ENCODE measurements around the gene GNS. TPM values are rescaled to one million over a fixed set of nuclear protein-coding genes. Genes with fewer than 3 reads are reported as not detected.
"Not testable (repeated sequence)": the region's sequence is repeated elsewhere in the genome, so short reads cannot be mapped to it uniquely, and the experiment has no call there.

GNS gene
- 86.6 TPM for total RNA-seq
- long read RNA-seq, full-length matches to known transcripts, result 50 of 83 reads
- long read RNA-seq, partial matches to known transcripts, result 9 of 83 reads
- long read RNA-seq, other reads (novel, unspliced or antisense), result 24 of 83 reads

DNA sequence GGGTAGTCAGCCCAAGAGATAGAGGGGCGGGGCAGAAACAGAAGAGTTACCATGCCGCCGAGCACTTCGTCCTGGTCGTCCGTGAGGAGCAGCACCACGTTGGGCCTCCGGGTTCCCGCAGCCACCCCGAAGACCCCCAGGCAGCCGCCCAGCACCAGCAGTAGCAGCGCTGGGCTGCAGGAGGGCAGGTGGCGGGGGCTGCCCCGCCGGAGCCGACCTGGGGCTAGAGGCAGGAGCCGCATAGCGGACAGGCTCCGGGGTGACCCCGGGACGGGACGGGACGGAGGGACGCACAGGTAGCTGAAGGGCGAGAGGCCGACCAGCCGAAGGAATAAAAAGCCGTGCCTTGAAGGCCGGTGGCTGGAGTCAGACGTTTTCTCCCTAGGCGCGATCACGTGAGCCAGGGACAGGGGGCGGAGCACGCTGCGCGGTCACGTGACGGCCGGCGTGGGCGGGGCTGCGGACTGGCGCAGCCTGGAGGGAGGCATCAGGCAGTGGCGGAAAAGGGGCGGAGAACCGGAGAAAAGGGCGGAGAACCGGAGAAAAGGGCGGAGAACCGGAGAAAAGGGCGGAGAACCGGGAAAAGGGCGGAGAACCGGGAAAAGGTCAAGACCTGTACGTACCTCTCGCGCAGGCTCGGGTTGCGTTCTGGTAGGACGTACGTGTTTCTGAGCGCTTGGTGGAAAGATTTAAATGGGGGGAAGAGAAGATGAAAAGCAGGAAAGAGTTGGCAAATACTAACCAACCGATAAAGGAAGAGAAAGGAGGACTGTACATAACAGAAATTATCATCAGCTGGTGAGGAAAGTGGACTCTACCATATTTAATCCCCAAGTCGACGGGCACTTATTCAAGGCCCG, at the start of gene GNS:
GNS (minus strand) TSS at position 372 of the 860 bp plus-strand sequence; CDS start at position 242, 130 bp downstream.
- intact Hi-C loops (cut with DNase I), result no loop called here
- DNase-seq (ENCODE audit: low spot score), result peak; percentile 99

DNA sequence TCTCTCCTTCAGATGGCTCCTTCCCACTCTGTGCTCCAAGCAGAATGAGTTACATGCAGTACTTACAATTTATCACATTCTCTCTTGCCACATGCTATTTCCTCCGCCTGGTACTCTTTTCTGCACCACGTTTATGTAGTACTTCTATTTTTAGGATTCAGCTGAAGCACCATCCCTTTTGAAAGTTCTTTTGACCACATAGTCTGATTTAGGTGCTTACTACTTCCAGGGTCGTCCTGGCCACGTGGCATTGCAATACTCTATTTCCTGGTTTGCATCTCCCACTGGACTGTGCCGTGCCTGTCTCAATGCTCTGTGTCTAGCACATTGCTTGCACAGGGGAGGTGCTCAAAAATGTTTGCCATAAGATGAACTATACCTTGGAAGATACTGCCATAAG, 48.9 kb upstream of the GNS start:
- DNase-seq (ENCODE audit: low spot score), result no peak
- intact Hi-C loops (cut with DNase I), result no loop called here

DNA sequence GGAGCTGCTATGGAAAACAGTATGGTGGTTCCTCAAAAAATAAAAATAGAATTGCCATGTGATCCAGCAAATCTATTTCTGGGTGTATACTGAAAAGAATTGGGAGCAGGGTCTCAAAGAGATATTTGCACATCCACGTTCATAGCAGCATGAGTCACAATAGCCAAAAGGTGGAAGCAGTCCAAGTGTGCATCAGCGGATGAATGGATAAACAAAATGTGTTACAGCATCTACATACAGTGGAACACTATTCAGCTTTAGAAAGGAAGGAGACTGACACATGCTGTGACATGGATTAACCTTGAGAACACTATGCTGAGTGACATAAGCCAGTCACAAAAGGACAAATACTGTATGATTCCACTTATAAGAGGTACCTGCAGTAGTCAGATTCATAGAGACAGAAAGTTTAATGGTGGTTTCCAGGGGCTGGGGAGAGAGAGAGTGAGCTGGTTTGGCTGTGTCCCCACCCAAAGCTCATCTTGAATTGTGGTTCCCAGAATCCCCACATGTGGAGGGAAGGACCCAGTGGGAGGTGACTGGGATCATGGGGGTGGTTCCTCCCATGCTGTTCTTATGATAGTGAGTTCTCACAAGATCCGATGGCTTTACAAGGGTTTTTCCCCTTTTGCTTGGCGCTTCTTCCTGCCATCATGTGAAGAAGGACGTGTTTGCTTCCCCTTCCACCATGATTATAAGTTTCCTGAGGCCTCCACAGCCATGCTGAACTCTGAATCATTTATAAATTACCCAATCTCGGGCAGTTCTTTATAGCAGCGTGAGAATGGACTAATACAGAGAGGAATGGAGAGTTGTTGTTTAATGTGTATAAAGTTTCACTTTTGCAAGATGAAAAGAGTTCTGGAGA, 47.6 kb upstream of the GNS start:
- intact Hi-C loops (cut with DNase I), result no loop called here
- no peak for DNase-seq (ENCODE audit: low spot score)

DNA sequence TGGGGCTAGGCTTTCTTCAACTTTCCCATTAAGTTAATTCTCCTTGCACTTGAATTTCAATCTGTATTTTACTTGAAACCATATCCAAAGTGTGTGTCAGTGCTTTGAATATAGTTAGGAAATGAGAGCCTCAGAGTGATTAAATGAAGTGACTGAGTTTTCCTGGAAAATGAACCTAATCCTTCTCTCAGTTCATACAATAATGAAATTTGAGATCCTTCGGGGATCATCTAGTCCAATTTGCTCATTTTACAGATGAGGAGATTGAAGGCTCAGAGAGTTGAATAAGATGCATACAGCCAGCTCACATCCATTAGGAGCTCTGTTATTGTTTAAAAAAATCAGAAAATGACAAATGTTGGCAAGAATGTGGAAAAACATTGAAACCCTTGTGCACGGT, 47.0 kb upstream of the GNS start:
- DNase-seq (ENCODE audit: low spot score), result no peak
- intact Hi-C loops (cut with DNase I), result no loop called here

DNA sequence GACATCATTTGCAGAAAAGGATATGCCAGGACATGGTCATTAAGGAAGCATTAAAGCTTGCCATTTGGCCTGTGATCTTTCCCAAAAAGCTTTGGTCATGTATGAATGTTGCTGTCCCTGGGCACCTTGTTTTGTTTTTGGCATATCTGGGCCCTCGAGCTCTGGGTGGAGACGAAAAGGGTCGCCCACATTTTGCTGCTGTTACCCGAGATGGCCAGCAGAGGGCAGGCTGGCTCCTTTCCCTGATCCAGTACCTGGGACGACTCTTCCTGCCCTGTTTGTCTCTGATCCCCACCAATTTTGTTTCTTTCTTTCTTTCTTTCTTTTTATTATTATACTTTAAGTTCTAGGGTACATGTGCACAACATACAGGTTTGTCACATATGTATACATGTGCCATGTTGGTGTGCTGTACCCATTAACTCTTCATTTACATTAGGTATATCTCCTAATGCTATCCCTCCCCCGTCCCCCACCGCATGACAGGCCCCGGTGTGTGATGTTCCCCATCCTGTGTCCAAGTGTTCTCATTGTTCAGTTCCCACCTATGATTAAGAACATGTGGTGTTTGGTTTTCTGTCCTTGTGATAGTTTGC, 43.1 kb upstream of the GNS start:
- intact Hi-C loops (cut with DNase I), result not testable (repeated sequence)

DNA sequence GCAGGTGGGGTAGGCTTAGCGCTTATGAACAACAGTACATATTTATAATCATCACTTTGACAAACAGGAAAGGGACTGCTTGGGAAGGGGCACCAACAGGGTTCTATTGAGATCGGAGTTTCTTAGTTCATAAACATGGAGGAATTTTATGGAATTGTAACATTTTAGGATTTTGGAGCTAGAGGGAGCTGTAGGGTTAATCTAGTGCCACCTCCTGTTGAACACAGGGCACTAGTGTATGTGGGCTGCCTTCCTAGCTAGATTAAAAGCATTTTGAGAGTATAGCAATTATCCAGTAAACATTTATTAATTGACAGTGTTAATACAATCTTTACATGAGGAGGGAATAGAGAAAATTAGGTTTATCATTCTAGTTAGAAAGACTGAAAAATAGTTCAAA, 42.2 kb upstream of the GNS start:
- intact Hi-C loops (cut with DNase I), result no loop called here
- no peak for DNase-seq (ENCODE audit: low spot score)

More for the DNA sequence above, 43.1 kb upstream of the GNS start:
- not testable (repeated sequence) for DNase-seq (ENCODE audit: low spot score)

DNA sequence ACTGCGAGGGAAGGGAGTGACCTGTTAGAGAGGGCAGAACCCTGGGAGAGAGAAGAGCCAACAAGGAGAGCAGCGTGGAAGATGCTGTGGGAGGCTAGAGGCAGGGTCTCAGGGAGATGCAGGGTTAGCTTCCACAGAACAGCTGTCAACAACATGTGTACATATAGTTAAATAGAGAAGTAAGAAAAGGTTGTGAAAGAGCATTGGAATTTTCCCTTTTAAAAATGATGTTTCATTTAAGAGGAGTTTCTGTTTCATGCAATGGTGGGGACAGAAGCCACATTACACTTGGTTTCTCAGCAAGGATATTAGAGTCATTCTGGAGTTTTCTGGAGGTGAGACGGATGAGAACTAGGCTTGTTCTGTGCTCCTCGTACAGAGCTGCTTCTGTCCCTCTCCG, 41.4 kb upstream of the GNS start:
- intact Hi-C loops (cut with DNase I), result no loop called here

DNA sequence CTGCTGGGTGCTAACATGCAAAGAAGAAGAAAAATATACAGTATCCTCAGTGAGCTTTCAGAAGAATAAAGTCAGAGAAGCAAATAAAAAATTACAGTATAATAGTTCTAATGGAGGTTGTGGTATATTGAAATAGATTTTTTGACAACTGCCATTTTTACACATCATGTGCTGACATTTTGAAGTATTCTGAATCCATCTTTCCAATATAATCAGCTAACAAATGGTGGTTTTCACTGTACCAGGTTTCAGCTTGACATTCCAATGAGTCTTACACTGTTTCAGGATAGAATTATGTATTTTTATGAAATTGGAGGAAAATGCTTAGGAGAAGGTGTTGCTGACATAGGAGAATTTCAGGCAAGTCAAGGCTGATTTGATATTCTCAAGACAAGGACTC, 39.0 kb upstream of the GNS start:
- DNase-seq (ENCODE audit: low spot score), result no peak
- intact Hi-C loops (cut with DNase I), result no loop called here

More for the DNA sequence above, 41.4 kb upstream of the GNS start:
- DNase-seq (ENCODE audit: low spot score), result no peak

DNA sequence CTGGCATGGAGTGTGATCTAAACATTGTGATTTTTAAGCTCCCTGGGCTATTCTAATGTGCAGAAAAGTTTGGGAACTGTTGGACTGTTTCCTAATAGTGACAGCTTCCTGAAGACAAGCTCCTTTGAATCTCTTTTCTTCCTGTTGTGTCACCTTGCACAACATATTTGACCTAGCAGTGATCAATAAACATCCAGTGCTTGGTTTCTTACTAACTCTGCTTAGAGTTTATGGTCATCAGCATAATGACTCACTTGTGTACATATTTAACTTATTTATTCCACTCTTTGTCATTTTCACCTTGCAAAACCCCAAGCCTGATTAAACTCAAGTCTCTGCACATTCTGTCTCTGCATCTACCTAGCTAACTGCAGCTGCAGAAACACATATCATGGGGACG, 38.0 kb upstream of the GNS start:
- intact Hi-C loops (cut with DNase I), result no loop called here
- no peak for DNase-seq (ENCODE audit: low spot score)

DNA sequence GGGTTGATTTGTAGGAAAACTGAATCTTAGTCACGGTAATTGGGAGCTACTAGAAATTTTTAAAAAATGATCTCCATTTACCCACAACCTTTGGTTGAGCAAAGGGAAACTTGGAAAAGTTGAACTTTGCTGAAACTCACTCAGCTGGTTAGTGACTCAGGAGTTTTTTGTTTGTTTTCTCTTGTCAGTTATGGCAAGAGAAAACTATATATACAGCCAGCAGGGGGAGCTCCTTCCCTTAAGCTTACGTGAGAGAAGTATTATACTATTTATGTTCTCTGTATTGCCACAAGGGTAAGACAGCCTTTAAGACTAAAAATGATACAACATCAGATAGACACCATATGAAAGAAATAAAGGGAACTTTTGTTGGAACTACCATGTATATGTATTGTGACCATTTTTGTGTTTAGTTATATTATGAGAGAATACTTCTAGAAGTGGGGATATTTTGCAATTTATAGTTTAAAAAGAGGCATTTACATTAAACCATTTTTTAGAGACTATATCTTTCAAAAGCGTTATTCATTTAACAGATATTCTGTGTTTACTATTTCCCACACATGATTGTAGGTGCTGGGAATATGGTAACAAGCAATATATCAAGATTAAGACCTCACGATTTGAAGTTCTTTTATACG, 37.1 kb upstream of the GNS start:
- intact Hi-C loops (cut with DNase I), result no loop called here
- no peak for DNase-seq (ENCODE audit: low spot score)

DNA sequence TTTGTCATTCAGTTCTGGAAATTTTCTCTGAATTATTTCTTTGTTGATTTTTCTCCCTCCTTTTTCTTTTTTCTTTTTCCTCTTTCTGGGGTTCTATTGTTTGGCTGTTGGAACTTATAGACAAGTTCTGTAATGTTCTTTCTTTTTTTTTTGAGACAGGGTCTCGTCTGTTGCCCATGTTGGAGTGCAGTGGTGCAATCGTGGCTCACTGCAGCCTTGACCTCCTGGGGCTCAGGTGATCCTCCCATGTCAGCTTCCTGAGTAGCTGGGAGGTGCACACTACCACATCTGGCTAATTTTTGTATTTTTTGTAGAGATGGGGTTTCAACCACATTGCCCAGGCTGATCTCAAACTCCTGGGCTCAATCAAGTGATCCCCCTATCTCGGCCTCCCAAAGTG, 35.1 kb upstream of the GNS start:
- DNase-seq (ENCODE audit: low spot score), result no peak

DNA sequence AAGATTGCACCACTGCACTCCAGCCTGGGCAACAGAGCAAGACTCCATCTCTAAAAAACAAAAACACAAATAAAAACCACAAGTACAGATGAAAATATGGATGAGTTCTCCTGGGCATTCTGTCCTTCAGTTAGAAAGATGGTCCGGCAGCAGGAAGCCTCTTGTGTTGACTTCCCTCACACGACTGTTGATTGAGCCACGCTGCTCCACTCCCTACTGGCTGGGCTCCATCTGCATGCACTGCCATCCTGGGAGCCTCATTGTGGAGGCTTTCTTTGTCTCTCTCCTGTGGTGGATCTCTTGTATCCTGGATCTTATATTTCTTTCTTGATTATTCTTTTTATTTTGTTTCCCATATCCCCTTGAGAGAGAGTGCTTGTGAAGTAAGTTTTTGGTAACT, 34.4 kb upstream of the GNS start:
- intact Hi-C loops (cut with DNase I), result no loop called here
- DNase-seq (ENCODE audit: low spot score), result no peak

More for the DNA sequence above, 35.1 kb upstream of the GNS start:
- intact Hi-C loops (cut with DNase I), result no loop called here

DNA sequence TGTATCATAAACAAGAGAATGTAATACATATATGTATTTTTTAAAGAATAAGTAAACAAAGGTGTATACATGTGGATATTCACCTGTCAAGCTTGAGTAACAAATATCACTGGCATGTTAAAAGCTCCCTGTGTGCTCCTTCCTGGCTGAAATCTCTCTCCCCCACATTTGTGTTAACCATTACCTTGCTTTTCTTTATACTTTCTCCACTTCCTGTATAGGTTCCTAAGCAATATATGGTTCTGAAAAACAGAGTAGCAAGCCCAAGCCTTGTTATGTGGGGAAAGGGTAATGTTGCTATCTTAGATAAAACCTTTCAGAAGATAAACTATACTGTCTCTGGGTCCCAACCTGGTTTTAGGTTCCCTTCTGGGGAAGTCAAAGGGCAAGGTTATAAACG, 32.9 kb upstream of the GNS start:
- intact Hi-C loops (cut with DNase I), result no loop called here
- no peak for DNase-seq (ENCODE audit: low spot score)

DNA sequence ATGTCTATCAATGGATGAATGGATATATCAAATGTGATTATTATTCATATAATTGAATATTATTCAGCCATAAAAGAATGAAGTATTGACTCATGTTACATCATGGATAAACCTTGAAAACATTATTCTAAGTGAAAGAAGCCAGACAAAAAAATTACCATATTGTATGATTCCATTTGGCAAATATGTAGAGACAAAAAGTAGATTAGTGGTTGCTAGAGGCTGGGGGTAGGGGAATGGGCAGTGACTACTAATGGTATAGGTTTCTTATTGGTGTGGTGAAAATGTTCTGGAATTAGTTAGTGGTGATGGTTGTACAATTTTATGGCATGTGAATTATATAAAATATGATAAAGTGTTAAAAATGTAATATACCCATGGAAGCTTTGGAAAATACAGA, 31.8 kb upstream of the GNS start:
- intact Hi-C loops (cut with DNase I), result no loop called here
- no peak for DNase-seq (ENCODE audit: low spot score)

DNA sequence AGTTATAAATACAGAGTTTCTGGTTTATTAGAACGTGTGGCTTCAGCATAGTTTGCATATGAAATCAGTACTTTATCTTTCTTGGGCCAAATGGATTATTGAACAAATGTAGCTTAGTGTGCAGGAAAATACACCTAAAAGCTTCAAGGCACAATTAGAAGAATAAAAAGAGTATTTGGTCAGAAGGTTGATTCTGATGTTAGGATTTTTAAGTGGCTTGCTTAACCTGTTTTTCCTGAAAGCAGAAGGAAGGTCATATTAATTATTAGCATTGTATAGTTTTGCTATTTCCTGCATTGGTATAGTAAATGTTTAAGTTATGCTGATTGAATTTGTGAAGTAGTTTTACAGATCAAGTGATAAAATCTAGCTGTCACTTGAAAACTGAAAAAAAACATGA, 31.0 kb upstream of the GNS start:
- intact Hi-C loops (cut with DNase I), result no loop called here
- DNase-seq (ENCODE audit: low spot score), result no peak

DNA sequence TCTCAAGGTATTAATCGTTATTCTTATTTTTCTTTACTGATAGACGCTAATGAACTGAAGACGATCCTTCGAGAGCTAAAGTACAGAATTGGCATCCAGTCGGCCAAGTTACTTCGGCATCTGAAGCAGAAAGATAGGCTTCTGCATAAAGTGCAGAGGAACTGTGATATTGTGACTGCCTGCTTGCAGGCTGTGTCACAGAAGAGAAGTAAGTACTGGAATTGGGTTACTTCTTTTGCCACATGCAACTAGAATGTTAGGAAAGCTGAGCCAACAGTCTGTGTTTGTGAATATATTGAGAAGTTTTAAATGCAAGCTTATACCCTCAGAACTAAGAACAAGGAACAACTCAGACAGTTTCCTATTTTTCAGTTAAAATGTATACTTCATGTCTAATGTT, 26.6 kb upstream of the GNS start:
- DNase-seq (ENCODE audit: low spot score), result no peak
- intact Hi-C loops (cut with DNase I), result no loop called here

DNA sequence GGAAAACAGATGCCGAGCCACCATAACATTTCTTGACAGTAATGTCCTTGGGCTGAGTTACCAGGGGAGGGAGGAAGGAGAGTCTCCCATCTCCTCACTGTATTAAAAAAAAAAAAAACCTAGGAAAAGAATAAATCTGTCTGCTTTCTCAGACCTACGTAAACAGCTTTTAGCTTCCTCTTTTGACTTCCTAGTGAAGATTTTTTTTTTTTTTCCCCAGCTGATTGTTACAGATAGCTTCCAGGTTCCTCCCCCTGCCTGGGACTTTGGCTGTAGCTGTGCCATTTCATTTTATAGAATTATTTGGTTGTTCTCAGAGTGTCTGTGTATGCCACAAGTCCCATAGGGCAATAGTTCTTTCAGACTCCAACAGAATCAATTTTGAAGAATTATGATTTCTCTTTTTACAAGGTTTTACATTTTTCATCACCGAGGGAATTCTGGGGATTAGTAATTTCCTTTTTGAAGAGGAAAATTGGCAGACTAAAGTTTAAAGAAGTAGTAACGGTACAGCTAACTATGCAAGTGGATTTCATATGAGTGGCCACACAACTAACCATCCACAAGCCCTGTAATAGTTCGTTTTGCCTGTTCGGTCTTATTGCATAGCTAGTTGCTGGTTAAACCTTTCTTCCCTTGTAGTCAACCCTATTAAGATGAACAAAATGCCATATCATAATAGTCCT, 23.1 kb upstream of the GNS start:
- intact Hi-C loops (cut with DNase I), result no loop called here
- no peak for DNase-seq (ENCODE audit: low spot score)

DNA sequence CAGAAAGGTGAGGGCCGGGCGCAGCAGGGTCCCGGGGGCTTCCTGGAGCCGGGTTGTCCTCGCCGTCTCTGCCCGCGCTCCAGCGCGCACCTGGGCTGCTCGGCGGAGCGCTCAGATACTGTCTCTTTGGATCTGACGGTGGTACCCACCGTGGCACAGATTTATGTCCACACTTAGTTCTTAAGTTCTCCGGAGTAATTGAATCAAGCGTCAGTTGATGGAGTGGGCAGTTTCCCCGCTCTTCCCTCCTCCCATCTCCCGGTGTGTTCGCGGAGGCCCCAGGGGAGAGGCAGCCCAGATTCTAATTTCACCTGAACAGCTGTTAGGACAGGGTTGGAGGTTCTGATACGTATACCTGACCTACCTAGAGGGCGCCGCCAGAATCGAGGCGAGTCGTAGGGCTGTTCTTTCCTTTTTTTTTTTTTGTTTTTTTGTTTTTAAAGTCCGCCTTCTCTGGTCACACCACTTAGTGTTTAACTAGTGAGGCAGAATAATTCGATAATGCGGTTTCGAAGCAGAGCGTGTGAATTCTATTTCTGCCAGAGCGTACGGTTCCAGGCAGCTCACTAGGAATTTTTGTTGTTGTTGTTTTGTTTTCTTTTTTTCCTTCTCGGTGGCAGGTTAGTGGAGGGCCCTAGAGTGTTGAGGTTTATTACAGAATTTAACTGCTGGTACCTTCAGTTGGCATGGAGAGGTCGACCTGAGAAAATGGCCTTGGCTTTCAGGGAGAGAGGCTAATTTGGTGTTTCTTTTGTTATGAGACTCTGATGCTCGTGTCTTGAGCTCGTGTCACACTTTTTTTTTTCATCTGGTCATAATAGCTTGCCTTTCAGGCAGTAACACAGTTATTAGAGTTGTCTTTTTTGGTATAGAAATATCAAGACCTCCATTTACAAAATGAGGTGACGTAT, 22.3 kb upstream of the GNS start:
- intact Hi-C loops (cut with DNase I), result no loop called here
- DNase-seq (ENCODE audit: low spot score), result no peak
